PC-3 (cell line): ENCODE measurements around the gene MEI1. TPM values are rescaled to one million over a fixed set of nuclear protein-coding genes. Genes with fewer than 3 reads are reported as not detected.

Source experiments
- ATAC-seq: fragments of 200-7000 bp; cut with Tn5 transposase; 2 replicates; pipeline ENCODE4 v1.9.1; 2020; ENCODE audit warnings: mild to moderate bottlenecking, moderate library complexity
- BruUV-seq: library from RNA; stranded (reverse); fragments of 400-500 nt; replicated peaks from 2 replicates; lab custom pipeline; 2021; lab: Mats Ljungman, UMichigan
- CTCF ChIA-PET: fragments of 300-600 bp; sonication (Branson Sonifier 250); formaldehyde crosslinking; loops from one replicate; lab custom pipeline; 2022; ENCODE audit warnings: antibody characterized with exemption; lab: Charles Lee
- POLR2A ChIA-PET: fragments of 300-600 bp; sonication (Branson Sonifier 250); formaldehyde crosslinking; loops from one replicate; lab custom pipeline; 2022; ENCODE audit warnings: antibody characterized with exemption; ENCODE audit not compliant: unreplicated experiment; lab: Charles Lee
- DNase-seq: peaks from one replicate; pipeline ENCODE4 v3.0.0-alpha.2; 2015
- H2AFZ ChIP-seq: fragments of 300-600 bp; sonication (generic); 2 replicates; pipeline ENCODE4 v1.6.0; 2016; ENCODE audit warnings: antibody characterized with exemption, low read length
- H3F3A ChIP-seq: fragments of 300-600 bp; sonication (generic); one replicate; pipeline ENCODE4 v1.6.0; 2017; ENCODE audit warnings: antibody characterized with exemption, low read length, control low read depth, mild to moderate bottlenecking; ENCODE audit not compliant: unreplicated experiment
- H3K27ac ChIP-seq: fragments of 300-600 bp; sonication (generic); 2 replicates; pipeline ENCODE4 v1.5.1; 2016; ENCODE audit warnings: mild to moderate bottlenecking, low read length
- H3K27me3 ChIP-seq: fragments of 300-600 bp; sonication (generic); 2 replicates; pipeline ENCODE4 v1.6.1; 2016; ENCODE audit warnings: low read length, mixed read lengths
- H3K36me3 ChIP-seq: fragments of 300-600 bp; sonication (generic); 2 replicates; pipeline ENCODE4 v1.6.1; 2016; ENCODE audit warnings: low read depth, mixed run types, low read length, mixed read lengths
- H3K4me1 ChIP-seq: fragments of 300-600 bp; sonication (generic); 2 replicates; pipeline ENCODE4 v1.5.1; 2016; ENCODE audit warnings: low read length; ENCODE audit not compliant: insufficient read depth
- H3K4me2 ChIP-seq: fragments of 300-600 bp; sonication (generic); 2 replicates; pipeline ENCODE4 v1.6.0; 2016; ENCODE audit warnings: low read length
- H3K4me3 ChIP-seq: fragments of 300-600 bp; sonication (generic); 2 replicates; pipeline ENCODE4 v1.5.1; 2016; ENCODE audit warnings: mild to moderate bottlenecking, low read length, mixed read lengths
- H3K79me2 ChIP-seq: fragments of 300-600 bp; sonication (generic); 2 replicates; pipeline ENCODE4 v1.6.1; 2017; ENCODE audit warnings: low read length, mixed read lengths
- H3K9ac ChIP-seq: fragments of 300-600 bp; sonication (generic); 2 replicates; pipeline ENCODE4 v1.6.0; 2016; ENCODE audit warnings: mild to moderate bottlenecking, low read length
- H3K9me2 ChIP-seq: fragments of 300-600 bp; sonication (generic); replicated peaks from 2 replicates; pipeline ENCODE4 v1.6.1; 2016; ENCODE audit warnings: mixed run types, low read length, mixed read lengths
- H3K9me3 ChIP-seq: fragments of 300-600 bp; sonication (generic); 2 replicates; pipeline ENCODE4 v1.6.1; 2016; ENCODE audit warnings: low read length, mixed read lengths
- H4K20me1 ChIP-seq: fragments of 300-600 bp; sonication (generic); 2 replicates; pipeline ENCODE4 v1.6.1; 2016; ENCODE audit warnings: low read length, mixed read lengths
- EZH2 ChIP-seq: fragments of 300-600 bp; sonication (generic); IDR thresholded peaks from one replicate; pipeline ENCODE4 v1.6.1; 2017; ENCODE audit warnings: antibody characterized with exemption, mild to moderate bottlenecking, low read length; ENCODE audit not compliant: unreplicated experiment
- EZH2phosphoT487 ChIP-seq: fragments of 300-600 bp; sonication (generic); IDR thresholded peaks from 2 replicates; pipeline ENCODE4 v1.6.1; 2018; ENCODE audit warnings: mild to moderate bottlenecking, antibody characterized with exemption, low read length, borderline replicate concordance
- intact Hi-C: fragments of 100-400 bp; cut with micrococcal nuclease; formaldehyde crosslinking; loops from 2 replicates; pipeline ENCODE4 v1.9.0; 2023
- total RNA-seq: library from RNA; depleted of rRNA; stranded (reverse); fragments of >200 nt; gene quantifications from 2 replicates; pipeline ENCODE4 v1.2.3, GENCODE V29; 2014; rRNA removed
- TF ChIP-seq, protein P1 (sequence below): fragments of 300-600 bp; sonication (generic); conservative IDR thresholded peaks from 2 replicates; pipeline ENCODE4 v1.5.1; 2017; ENCODE audit warnings: antibody characterized with exemption, low read depth, mild to moderate bottlenecking, low read length

Gene MEI1
- total RNA-seq, 1 experiment from 2014 or later: 1.4 TPM

DNA sequence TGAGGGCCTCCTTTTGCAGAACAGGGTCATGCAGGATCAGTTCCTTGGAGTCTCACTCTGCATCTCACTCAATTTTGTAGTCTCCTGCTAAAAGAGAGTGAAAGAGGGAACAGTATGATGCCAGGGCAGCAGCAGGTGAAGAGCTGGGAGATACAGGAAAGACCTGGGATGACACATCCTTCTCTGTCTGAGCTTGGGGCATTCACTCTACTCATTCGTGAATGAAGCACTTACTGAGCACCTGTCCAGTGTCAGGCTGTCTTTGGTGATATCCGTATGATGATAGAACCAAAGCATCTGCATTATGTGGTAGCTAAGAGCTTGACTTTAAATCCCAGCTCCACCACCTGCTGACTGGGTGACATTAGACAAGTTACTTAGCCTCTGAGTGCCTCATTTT lies 148.0 kb downstream of the MEI1 start:
- Histone ChIP-seq H3K27me3 (no peaks in the 10 kb centered on the region), H4K20me1 (peaks cover 18% of the 10 kb centered on the region; the same call in 1 of the 2 replicates), H3K79me2 (peaks cover 75% of the 10 kb centered on the region), H3K36me3 (no peaks in the 10 kb centered on the region), H3K9me2 (no peaks in the 10 kb centered on the region), H2AFZ (no peak overlapping the region), H3K9ac (no peak overlapping the region), H3K4me3 (no peak overlapping the region), H3K4me2 (no peak overlapping the region), H3K27ac (no peak overlapping the region), H3F3A (no peaks in the 10 kb centered on the region), H3K4me1 (peaks cover 28% of the 10 kb centered on the region), H3K9me3 (no peaks in the 10 kb centered on the region)
- DNase-seq: no peak
- no TSS peak for BruUV-seq
- intact Hi-C loops: no loop called here
- POLR2A ChIA-PET: no interaction called here
- CTCF ChIA-PET: interaction anchor here (1.1 kb wide), 1 partner anchor 10 kb away, joined by 4 read pairs; no protein-coding TSS in a partner anchor
- TF ChIP-seq, protein P1, sequence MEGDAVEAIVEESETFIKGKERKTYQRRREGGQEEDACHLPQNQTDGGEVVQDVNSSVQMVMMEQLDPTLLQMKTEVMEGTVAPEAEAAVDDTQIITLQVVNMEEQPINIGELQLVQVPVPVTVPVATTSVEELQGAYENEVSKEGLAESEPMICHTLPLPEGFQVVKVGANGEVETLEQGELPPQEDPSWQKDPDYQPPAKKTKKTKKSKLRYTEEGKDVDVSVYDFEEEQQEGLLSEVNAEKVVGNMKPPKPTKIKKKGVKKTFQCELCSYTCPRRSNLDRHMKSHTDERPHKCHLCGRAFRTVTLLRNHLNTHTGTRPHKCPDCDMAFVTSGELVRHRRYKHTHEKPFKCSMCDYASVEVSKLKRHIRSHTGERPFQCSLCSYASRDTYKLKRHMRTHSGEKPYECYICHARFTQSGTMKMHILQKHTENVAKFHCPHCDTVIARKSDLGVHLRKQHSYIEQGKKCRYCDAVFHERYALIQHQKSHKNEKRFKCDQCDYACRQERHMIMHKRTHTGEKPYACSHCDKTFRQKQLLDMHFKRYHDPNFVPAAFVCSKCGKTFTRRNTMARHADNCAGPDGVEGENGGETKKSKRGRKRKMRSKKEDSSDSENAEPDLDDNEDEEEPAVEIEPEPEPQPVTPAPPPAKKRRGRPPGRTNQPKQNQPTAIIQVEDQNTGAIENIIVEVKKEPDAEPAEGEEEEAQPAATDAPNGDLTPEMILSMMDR: no peak
- no peak for TF ChIP-seq EZH2phosphoT487
- TF ChIP-seq EZH2: no peak
- ATAC-seq: no peak

DNA sequence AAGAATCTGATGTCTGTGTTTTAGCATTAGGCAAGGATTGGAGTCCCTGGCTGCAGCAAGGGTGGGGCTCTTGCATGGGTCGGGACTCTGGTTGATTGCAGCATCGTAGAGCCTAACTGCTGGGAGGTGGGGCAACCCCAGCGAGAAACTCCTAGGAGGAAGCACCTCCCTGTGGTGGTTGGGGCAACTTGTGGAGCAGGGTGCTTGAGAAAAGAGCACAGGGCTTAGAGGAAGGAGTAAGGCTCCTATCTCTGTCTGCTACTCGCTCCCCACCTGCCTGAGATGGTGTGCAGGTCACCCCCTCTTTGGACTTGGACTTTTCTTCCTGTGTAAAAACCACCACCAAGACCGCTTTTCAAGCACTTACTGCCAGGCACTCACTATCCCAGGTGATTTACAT lies 149.2 kb downstream of the MEI1 start:
- no peak overlapping the region for H3K27ac ChIP-seq
- no peak for DNase-seq
- peaks cover 18% of the 10 kb centered on the region; the same call in 1 of the 2 replicates for H4K20me1 ChIP-seq
- ATAC-seq: no peak
- no peaks in the 10 kb centered on the region for H3K36me3 ChIP-seq
- H3K27me3 ChIP-seq: no peaks in the 10 kb centered on the region
- no peak overlapping the region for H2AFZ ChIP-seq
- no peaks in the 10 kb centered on the region for H3F3A ChIP-seq
- no peak overlapping the region for H3K4me3 ChIP-seq
- no TSS peak for BruUV-seq
- CTCF ChIA-PET: no interaction called here
- POLR2A ChIA-PET: no interaction called here
- H3K9me3 ChIP-seq: no peaks in the 10 kb centered on the region
- H3K79me2 ChIP-seq: peaks cover 72% of the 10 kb centered on the region
- peaks cover 17% of the 10 kb centered on the region for H3K4me1 ChIP-seq
- no peak overlapping the region for H3K4me2 ChIP-seq
- no peaks in the 10 kb centered on the region for H3K9me2 ChIP-seq
- intact Hi-C loops: no loop called here
- no peak overlapping the region for H3K9ac ChIP-seq
- TF ChIP-seq, protein P1: no peak
- TF ChIP-seq EZH2phosphoT487 (no peak), EZH2 (no peak)

Other genes starting within 250 kb of the MEI1 start
- gene PHF5A, start 230.8 kb upstream of the MEI1 start, total RNA-seq: 76.5 and 80.4 TPM in 2 replicates
- gene ACO2, start 230.4 kb upstream of the MEI1 start, total RNA-seq: 118 and 130 TPM in 2 replicates
- 21.2 and 30.4 TPM in 2 replicates for gene POLR3H, start 155.0 kb upstream of the MEI1 start, total RNA-seq
- not detected in 2 replicates for gene CSDC2, start 138.5 kb upstream of the MEI1 start, total RNA-seq
- gene PMM1, start 109.7 kb upstream of the MEI1 start, total RNA-seq: 18.0 and 18.6 TPM in 2 replicates
- gene DESI1, start 78.5 kb upstream of the MEI1 start, total RNA-seq: 20.9 and 21.9 TPM in 2 replicates
- 404 and 432 TPM in 2 replicates for gene XRCC6, start 78.2 kb upstream of the MEI1 start, total RNA-seq
- gene SNU13, start 10.6 kb upstream of the MEI1 start, total RNA-seq: 159 and 173 TPM in 2 replicates
- gene CCDC134, start 101.2 kb downstream of the MEI1 start, total RNA-seq: 7.9 and 17.6 TPM in 2 replicates
- 38.7 and 40.0 TPM in 2 replicates for gene SREBF2, start 133.6 kb downstream of the MEI1 start, total RNA-seq
- gene SHISA8, start 215.6 kb downstream of the MEI1 start, total RNA-seq: not detected in 2 replicates
- gene TNFRSF13C, start 227.3 kb downstream of the MEI1 start, total RNA-seq: 0.58 and 0.66 TPM in 2 replicates
- 75.9 and 77.5 TPM in 2 replicates for gene CENPM, start 247.6 kb downstream of the MEI1 start, total RNA-seq